CD4-positive, alpha-beta T cell (primary cell): ENCODE data around the gene CTXN3. TPM values are rescaled to one million over a fixed set of nuclear protein-coding genes. Genes with fewer than 3 reads are reported as not detected.

Source experiments
- ATAC-seq: fragments of 200-7000 bp; cut with Tn5 transposase; one replicate; pipeline ENCODE4 v1.10.0; 2022; ENCODE audit warnings: mild to moderate bottlenecking; ENCODE audit not compliant: poor library complexity
- CTCF ChIA-PET: fragments of 350-600 bp; sonication (Branson Sonifier 250); formaldehyde crosslinking; loops from one replicate; lab custom pipeline; 2021; ENCODE audit warnings: antibody characterized with exemption, inconsistent platforms; lab: Charles Lee
- POLR2A ChIA-PET: fragments of 350-600 bp; sonication (Branson Sonifier 250); formaldehyde crosslinking; loops from one replicate; lab custom pipeline; 2021; ENCODE audit warnings: antibody characterized with exemption, inconsistent platforms; lab: Charles Lee
- DNase-seq, 14 experiments: peaks; one replicate each; pipeline ENCODE4 v3.0.0-alpha.2; 2013 to 2020; ENCODE audit warnings: mixed read lengths in 2 of 14
- H3K27ac ChIP-seq, 2 donors: one replicate each; pipeline versions ENCODE4 v1.5.1 to v1.7.0; 2013; ENCODE audit warnings: low read length in 2 of 2, low read depth in 1 of 2, mild to moderate bottlenecking in 1 of 2
- H3K27me3 ChIP-seq, 2 experiments: 1 replicate in 1 of 2; 2 replicates in 1 of 2; pipeline versions ENCODE4 v1.6.1 to v1.7.0; 2013; ENCODE audit warnings: low read length in 2 of 2, control low read depth in 1 of 2, mild to moderate bottlenecking in 1 of 2, moderate library complexity in 1 of 2; ENCODE audit not compliant: insufficient read depth in 2 of 2, control insufficient read depth in 1 of 2
- H3K36me3 ChIP-seq: one replicate; pipeline ENCODE4 v1.6.1; 2013; ENCODE audit warnings: low read length, control low read depth; ENCODE audit not compliant: insufficient read depth
- H3K4me1 ChIP-seq: one replicate; pipeline ENCODE4 v1.6.1; 2013; ENCODE audit warnings: low read length, control low read depth; ENCODE audit not compliant: insufficient read depth
- H3K4me3 ChIP-seq: one replicate; pipeline ENCODE4 v1.5.1; 2013; ENCODE audit warnings: mild to moderate bottlenecking, low read length, moderate library complexity
- H3K9me3 ChIP-seq, 2 experiments: 1 replicate in 1 of 2; 2 replicates in 1 of 2; pipeline versions ENCODE4 v1.6.1 to v1.7.0; 2013; ENCODE audit warnings: low read length in 2 of 2, mild to moderate bottlenecking in 2 of 2, control low read depth in 1 of 2, moderate library complexity in 1 of 2; ENCODE audit not compliant: control insufficient read depth in 1 of 2, insufficient read depth in 1 of 2
- H3K27ac Mint-ChIP-seq: one replicate; pipeline ENCODE4 v1.8.0; 2020; ENCODE audit warnings: mixed read lengths
- H3K27me3 Mint-ChIP-seq: one replicate; pipeline ENCODE4 v1.8.0; 2021; ENCODE audit warnings: mixed read lengths
- H3K36me3 Mint-ChIP-seq: one replicate; pipeline ENCODE4 v1.8.0; 2021; ENCODE audit warnings: low read depth, mixed read lengths
- H3K4me1 Mint-ChIP-seq: one replicate; pipeline ENCODE4 v1.8.0; 2021; ENCODE audit warnings: low read depth, mixed read lengths
- H3K4me3 Mint-ChIP-seq: one replicate; pipeline ENCODE4 v1.8.0; 2020; ENCODE audit warnings: mild to moderate bottlenecking, mixed read lengths
- H3K9me3 Mint-ChIP-seq: one replicate; pipeline ENCODE4 v1.8.0; 2020; ENCODE audit warnings: mixed read lengths
- intact Hi-C, 2 experiments: fragments of 100-400 bp; cut with DNase I in 1 of 2; cut with micrococcal nuclease in 1 of 2; formaldehyde crosslinking; loops; one replicate each; pipeline versions ENCODE4 v1.15.1 to v1.9.0; 2023 to 2025; cut with DNase I, micrococcal nuclease
- total RNA-seq, 174 experiments: library from RNA in 2 of 174; stranded (reverse) in 2 of 174; gene quantifications; one replicate each; pipeline ENCODE4 v1.2.3 and lab custom pipeline; 2021 to 2026
- TF ChIP-seq, protein P1 (sequence below): fragments of 200-600 bp; IDR thresholded peaks from one replicate; pipeline ENCODE4 v1.8.0; 2022; ENCODE audit warnings: antibody characterized with exemption, mild to moderate bottlenecking

Gene CTXN3
- total RNA-seq, 2 experiments from 2014 or later = not detected

DNA sequence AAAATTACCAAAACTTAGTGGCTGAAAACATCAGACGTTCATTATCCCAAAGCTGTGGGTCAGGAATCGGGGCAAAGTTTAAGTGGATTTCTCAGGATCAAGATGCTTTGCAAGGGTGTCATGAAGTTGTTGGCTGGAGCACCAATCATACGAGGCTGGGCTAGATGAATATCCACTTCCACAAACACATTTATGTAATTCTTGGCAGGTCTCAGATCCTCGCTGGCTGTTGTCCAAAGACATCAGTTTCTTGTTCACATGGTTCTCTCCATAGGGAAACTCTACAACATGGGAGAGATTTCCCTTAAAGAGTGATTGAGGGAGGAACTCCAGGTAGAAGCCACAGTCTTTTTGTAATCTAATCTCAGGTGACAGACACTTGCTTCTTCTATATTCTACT lies 34.1 kb downstream of the CTXN3 start:
- no peak overlapping the region for H3K27ac Mint-ChIP-seq
- H3K9me3 Mint-ChIP-seq = no peaks in the 10 kb centered on the region
- intact Hi-C loops = no loop called here
- no peak overlapping the region for H3K4me3 Mint-ChIP-seq
- TF ChIP-seq, protein P1, sequence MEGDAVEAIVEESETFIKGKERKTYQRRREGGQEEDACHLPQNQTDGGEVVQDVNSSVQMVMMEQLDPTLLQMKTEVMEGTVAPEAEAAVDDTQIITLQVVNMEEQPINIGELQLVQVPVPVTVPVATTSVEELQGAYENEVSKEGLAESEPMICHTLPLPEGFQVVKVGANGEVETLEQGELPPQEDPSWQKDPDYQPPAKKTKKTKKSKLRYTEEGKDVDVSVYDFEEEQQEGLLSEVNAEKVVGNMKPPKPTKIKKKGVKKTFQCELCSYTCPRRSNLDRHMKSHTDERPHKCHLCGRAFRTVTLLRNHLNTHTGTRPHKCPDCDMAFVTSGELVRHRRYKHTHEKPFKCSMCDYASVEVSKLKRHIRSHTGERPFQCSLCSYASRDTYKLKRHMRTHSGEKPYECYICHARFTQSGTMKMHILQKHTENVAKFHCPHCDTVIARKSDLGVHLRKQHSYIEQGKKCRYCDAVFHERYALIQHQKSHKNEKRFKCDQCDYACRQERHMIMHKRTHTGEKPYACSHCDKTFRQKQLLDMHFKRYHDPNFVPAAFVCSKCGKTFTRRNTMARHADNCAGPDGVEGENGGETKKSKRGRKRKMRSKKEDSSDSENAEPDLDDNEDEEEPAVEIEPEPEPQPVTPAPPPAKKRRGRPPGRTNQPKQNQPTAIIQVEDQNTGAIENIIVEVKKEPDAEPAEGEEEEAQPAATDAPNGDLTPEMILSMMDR = no peak
- Histone ChIP-seq H3K4me1 (no peaks in the 10 kb centered on the region), H3K36me3 (no peaks in the 10 kb centered on the region), H3K9me3 (no peaks in the 10 kb centered on the region), H3K27ac (no peak overlapping the region), H3K27me3 (no peaks in the 10 kb centered on the region), H3K4me3 (no peak overlapping the region)
- no peaks in the 10 kb centered on the region for H3K27me3 Mint-ChIP-seq
- no peak for DNase-seq
- no peaks in the 10 kb centered on the region for H3K36me3 Mint-ChIP-seq
- POLR2A ChIA-PET = no interaction called here
- ATAC-seq = no peak
- CTCF ChIA-PET = no interaction called here
- no peaks in the 10 kb centered on the region for H3K4me1 Mint-ChIP-seq

DNA sequence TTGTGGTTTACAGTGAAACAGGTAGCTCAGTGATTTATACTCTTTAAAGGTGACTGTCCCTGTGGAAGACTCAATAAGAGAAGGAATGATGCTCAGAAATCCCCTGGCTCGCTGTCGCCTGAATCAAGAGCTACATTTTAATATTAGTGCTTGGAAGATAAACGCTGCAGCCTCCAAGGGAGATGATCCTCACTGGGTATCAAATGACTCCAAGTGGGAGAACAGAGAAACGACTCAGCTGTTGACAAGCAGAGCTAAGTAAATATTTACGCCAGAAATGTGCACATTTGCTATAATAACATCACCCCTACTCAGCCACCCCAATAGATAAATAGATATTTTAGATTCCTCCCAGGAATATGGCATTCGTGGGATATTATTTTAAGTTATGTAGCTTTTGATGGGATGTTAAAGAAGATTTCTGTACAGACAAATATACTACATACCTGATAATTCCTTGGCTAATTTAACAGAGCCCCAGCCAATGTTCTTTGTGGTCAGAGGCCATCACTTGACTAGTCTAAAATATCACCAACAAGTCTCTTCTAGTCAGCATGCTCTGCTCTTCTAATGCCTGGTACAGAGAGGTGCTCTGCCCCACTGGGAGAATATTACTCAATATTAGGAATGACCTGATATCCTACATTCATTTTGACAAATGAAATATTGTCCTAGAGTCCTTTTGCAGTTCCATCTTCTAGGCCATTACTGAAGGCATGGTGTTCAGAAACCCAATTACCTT lies 36.0 kb downstream of the CTXN3 start:
- intact Hi-C loops = no loop called here
- Histone ChIP-seq H3K9me3 (no peaks in the 10 kb centered on the region), H3K4me1 (no peaks in the 10 kb centered on the region), H3K27ac (no peak overlapping the region), H3K27me3 (no peaks in the 10 kb centered on the region), H3K36me3 (no peaks in the 10 kb centered on the region), H3K4me3 (no peak overlapping the region)
- no peak overlapping the region for H3K4me3 Mint-ChIP-seq
- TF ChIP-seq, protein P1 = no peak
- CTCF ChIA-PET = no interaction called here
- no peaks in the 10 kb centered on the region for H3K9me3 Mint-ChIP-seq
- H3K4me1 Mint-ChIP-seq = no peaks in the 10 kb centered on the region
- no peak overlapping the region for H3K27ac Mint-ChIP-seq
- no peak for ATAC-seq
- DNase-seq = no peak
- POLR2A ChIA-PET = no interaction called here
- H3K36me3 Mint-ChIP-seq = no peaks in the 10 kb centered on the region
- H3K27me3 Mint-ChIP-seq = no peaks in the 10 kb centered on the region

DNA sequence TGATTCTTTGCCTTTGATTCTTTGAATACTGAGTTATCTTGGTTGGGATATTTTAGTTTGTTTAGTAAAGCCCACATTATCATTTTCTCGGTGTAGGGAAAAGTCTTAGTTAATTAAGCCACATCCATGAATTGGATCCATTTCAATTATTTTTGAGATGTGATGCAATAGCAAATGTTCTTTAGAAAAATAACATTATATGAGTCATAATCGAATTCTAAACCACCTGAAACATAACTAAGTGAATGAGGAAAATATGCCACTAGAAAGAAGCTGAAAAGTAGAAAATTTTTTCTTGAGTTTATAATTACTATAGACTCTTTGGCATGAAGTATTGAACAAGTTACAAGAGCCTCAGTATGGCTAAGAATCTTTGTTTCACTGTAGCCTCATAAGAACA lies 36.8 kb downstream of the CTXN3 start:
- ChIA-PET POLR2A (no interaction called here), CTCF (no interaction called here)
- ATAC-seq = no peak
- no peak overlapping the region for H3K27ac ChIP-seq
- Mint-ChIP-seq H3K36me3 (no peaks in the 10 kb centered on the region), H3K27me3 (no peaks in the 10 kb centered on the region), H3K4me1 (no peaks in the 10 kb centered on the region), H3K27ac (no peak overlapping the region), H3K9me3 (no peaks in the 10 kb centered on the region), H3K4me3 (no peak overlapping the region)
- intact Hi-C loops = no loop called here
- H3K4me1 ChIP-seq = no peaks in the 10 kb centered on the region
- H3K4me3 ChIP-seq = no peak overlapping the region
- TF ChIP-seq, protein P1 = no peak
- no peak for DNase-seq
- no peaks in the 10 kb centered on the region for H3K36me3 ChIP-seq
- no peaks in the 10 kb centered on the region for H3K27me3 ChIP-seq
- no peaks in the 10 kb centered on the region for H3K9me3 ChIP-seq
